GM21447 (cell line): ENCODE measurements around the gene PGAP3.

Experiments used
- ATAC-seq: cut with Tn5 transposase; IDR thresholded peaks from one replicate; pipeline ENCODE4 v1.9.1; 2021; ENCODE audit not compliant: unreplicated experiment

PGAP3 gene

DNA sequence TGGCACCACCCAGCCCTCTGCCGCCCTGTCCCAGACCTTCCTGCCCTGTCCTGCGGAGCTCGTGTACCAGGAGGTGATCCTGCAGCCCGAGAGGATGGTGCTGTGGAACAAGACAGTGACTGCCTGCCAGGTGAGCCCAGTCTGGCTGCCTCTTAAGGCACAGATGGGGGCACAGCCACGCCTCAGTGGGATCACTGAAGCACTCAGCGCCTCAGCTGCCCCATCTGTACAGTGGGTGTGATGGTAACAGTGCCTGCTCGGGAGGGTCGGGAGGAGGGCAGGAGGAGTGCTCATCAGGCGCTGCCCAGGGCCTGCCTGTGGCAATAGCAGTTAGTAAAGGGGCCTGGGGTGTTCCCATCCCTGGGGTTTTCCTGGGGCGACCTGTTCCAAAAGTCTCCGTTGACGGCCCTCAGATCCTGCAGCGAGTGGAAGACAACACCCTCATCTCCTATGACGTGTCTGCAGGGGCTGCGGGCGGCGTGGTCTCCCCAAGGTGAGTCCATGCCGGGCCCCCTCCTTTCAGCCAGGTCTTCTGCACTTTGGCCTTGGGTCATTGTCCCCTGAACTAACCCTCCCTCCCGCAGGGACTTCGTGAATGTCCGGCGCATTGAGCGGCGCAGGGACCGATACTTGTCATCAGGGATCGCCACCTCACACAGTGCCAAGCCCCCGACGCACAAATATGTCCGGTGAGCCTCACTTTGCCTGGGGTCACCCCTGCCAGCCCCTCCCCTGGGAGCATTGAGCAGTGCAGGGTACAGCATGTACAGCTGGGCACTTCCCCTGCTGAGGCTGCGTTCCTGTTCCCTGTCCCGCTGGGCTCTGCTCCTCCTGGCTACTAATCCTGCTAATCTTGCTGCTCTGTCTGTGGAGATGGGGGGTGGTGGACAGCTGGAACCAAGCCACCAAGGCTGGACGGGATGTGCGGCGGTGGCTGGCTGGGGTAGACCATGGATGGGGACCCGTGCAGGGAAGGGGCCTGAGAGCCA, 27.2 kb downstream of the PGAP3 start:
- ATAC-seq, result no peak

DNA sequence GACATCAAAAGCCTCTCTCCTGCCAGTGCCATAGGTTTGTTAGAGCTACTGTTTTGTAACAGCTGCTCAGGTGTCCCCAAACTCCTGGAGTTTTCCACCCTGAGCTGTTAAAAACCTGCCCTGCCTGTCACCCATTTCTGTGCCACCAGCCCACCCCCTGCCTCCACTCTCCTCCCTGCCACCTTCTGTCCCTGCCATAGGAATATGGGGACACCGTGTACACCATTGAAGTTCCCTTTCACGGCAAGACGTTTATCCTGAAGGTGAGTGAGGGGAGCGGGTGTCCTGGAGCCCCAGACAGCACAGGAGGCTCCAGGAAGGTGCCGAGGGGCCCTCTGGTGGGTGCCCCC, 27.9 kb downstream of the PGAP3 start:
- no peak for ATAC-seq

DNA sequence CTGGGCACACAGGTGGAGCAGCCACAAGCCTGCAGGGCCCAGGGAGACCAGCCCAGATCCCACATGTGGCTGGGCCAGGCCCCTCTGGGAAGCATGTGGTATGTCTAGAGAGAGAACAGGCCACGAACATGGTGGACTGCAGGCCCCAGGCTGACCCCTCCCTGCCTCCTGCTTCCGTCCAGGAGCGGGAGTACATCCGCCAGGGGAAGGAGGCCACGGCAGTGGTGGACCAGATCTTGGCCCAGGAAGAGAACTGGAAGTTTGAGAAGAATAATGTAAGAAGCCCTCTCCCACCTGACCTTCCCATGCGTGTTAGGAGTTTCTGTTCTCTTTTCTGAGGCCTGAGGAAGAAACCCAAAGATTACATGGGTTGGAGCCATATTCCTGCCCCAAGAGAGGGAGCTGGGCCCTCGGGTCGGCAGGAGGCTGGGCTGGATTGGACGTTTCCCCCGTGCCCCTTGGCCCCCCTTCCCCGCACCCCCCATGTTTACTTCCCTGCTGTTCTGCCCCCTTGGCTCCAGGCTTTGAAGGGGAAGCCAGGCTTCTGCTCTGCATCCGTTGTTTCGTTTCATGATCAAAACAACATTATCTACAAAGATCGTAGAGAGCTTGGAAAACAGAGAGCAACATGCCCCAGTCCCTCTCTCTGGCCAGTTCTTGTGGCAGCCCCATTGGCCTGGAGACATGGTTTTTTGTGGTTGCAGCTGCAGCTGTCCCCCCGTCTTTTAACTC, 28.4 kb downstream of the PGAP3 start:
- ATAC-seq, result no peak

DNA sequence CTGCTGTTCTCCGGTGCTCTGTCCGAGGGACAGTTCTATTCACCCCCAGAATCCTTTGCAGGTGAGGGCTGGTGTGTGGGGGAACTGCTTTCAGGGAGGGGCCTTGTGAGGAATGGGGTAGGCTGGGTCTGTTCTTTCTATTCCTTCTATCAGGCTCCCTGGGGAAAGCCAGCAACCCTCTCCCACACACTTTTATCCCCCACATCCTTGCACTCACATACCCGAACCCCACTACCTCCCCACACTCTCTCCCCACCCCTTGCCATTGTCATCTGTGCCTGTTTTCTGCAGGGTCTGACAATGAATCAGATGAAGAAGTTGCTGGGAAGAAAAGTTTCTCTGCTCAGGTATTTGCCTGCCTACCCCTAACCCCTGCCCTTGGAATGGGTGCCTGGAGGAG, 29.1 kb downstream of the PGAP3 start:
- no peak for ATAC-seq

- ATAC-seq, result no peak
Observed at GRCh38 chr17:39658346-39658745, 29.5 kb downstream of the PGAP3 start.

DNA sequence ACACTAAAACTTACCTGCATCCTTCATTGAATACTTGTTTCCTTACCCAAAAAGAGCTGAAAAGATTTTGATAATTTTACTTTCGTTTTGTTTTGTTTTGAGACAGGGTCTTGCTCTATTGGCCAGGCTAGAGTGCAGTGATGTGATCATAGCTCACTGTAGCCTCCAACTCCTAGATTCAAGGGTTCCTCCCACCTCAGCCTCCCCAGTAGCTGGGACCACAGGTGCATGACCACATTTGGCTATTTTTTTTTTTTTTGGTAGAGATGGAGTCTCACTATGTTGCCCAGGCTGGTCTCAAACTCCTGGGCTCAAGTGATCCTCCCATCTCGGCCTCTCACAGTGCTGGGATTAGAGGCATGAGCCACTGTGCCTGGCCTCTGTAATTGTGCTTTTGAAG, 32.8 kb downstream of the PGAP3 start:
- no peak for ATAC-seq

DNA sequence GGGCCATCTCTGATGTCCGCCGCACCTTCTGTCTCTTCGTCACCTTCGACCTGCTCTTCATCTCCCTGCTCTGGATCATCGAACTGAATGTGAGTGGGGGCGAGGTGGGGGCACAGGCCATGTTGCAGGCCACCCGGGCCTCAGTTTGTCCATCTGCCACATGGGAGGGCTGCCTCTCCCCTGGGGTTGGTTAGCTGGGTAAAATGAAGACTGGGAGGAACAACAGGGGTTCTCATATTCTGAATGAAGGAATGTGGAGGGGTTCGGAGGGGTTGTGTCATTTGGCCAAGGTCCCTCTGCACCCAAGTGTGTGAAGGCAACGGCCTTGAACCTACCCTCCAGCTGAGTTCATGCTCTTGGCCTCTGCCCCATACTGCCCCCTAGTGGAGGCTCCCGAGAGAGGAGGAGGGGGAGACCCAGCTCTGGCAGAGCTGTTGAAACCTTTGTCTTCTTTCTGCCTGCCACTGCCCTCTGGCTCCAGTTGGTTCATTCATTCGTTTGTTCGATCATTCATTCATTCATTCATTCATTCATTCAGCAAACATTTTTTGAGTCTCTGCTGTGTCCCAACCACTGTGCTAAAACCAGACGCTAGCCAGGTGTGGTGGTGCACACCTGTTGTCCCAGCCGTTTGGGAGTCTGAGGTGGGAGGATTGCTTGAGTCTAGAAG, 34.1 kb downstream of the PGAP3 start:
- no peak for ATAC-seq

- no peak for ATAC-seq
Observed at GRCh38 chr17:39653316-39653661, 34.6 kb downstream of the PGAP3 start.

DNA sequence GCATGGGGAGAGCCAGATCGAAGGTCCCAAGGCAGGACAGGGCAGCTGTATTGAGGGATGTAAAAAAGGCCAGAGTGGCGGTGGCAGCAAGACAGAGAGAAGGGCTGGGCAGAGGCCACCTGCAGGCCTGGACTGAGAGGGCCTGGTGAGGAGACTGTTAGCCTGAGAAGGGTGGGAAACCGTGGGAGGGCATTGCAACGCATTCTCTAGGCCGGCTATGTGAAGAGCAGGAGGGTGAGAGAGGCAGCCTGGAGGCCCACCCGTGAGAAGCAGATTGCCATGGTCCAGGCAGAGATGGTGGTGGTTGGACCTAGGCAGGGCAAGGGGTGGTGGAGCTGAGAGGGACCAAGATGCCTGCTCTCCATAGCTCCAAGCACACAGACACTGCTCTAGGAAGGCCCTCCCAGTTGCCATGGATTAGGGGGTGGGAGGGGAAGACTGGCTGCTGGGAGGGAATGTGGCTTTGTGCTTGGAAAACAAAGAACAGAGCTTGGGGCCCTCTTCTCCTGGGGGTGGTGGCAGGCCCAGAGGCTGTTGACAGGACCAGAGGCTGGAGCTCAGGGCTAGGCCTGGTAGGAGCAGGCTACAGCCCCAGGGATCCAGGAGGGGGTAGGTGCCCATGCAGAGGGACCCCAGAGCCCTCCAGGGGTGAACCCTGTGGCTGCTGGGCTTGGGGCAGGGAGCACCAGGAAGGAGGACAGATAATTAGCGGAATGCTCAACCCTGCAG, 35.1 kb downstream of the PGAP3 start:
- ATAC-seq, result no peak

GRCh38 chr17:39651923-39652586, 35.8 kb downstream of the PGAP3 start:
- no peak for ATAC-seq

DNA sequence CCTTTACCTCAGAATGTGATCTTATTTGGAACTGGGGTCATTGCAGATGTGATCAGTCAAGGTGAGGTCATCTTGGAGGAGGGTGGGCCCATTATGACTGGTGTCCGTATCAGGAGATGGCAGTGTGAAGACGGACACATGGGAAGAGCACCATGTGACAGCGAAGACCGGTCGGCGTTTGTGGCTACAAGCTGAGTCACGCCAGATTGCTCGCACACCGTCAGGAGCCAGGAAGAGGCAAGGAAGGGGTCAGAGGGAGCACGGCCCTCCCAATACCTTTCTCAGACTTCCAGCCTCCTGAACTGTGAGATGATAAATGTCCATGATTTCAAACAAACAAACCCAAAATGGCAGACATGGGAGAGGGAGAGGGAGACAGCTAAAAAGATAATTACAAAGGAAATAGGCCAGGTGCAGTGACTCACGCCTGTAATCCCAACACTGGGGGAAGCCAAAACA, 37.7 kb downstream of the PGAP3 start:
- no peak for ATAC-seq

GRCh38 chr17:39648616-39649366, 39.1 kb downstream of the PGAP3 start:
- no peak for ATAC-seq

DNA sequence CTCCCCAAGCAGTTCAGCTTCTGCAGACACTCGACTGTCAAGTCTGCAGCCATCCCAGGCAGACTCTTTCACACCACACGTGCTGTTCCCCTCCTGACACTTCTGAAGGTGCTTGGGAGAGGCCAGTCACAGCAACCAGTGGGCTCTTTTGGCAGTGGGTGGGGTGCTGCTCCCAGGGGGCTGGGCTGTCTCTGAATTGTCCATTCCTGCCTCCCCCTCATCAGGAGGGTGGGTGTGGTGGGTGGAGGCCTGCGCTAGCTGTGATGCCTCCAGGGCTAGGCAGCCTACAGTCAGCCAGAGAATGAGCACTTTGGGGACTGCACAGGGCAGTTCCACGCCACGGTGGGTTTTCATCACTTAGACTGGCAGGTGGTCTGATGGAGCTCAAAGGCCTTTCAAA, 40.6 kb downstream of the PGAP3 start:
- ATAC-seq, result no peak

DNA sequence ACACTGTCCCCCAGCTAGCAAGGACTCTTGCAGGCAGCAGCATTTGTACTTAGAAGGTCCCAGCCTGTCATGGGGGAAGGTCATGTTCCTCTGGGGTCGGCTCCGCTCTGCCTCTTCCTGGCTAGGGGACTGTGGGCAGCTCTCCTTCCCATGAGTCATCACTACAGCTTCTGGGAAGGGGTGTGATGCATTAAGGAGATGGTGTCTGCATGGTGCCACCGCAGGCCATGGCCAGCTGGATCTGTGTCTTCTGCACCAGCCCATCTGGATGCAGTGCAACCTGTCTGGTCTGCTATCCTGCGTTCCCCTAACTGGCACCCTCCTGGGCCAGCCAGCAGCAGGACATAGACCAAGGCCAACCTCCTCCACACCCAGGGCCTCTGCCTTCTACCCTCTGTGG, 44.6 kb downstream of the PGAP3 start:
- ATAC-seq, result no peak

DNA sequence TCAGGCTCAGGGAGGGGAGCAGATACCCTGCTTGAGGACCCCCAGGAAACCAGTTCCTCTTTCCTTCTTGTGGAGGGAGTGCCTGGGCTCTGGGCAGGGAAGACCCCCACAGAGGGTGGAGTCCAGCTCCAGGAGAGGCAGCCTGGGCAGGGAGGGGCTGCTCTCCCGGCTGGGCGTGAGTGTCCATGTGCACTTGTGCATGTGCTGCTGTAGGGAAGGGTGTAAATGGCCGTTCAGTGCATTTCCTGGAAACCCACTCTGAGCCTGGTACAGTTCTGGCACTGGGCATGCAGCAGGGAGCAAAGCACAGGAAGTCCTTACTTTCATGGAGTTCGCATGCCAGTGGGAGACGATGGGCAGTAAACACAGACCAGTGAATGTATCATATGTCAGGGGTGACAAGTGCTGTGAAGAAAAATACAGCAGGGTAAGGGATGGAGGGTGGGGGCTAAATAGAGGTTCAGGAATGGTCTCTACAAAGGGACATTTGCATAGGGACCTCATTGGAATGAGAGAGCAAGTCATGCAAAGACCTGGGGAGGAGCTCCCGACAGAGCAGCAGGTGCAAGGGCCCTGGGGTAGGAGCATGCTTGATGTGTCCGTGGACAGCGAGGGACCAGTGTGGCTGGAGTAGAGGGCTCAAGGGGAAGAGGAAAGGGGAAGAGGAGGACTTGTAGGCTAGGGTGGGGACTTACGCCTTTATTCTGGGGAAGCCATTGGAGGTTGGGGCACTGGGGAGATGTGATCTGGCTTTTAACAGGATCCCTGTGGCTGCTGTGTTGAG, 45.4 kb downstream of the PGAP3 start:
- no peak for ATAC-seq

DNA sequence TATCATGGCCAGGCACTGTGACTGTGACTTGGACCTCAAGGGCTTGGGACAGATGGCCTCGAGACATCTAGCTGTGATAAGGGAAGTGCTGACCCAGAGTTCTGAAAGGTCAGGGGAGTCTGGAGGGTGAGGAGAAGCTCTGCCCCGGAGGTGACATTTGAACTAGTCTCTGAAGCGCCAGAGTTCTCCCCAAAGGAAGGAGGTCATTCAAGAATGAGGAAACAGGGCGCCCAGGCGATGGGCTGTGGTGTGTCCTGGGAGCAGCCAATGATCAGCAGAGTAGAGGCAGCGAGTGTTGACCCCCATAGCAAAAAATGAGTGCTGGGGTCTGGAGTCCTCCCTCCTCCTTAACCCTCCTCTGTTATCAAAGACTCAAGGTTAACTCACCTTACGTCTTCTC, 46.0 kb downstream of the PGAP3 start:
- no peak for ATAC-seq

- ATAC-seq, result no peak
Observed at GRCh38 chr17:39641097-39641496, 46.8 kb downstream of the PGAP3 start.

GRCh38 chr17:39640591-39641031, 47.2 kb downstream of the PGAP3 start:
- no peak for ATAC-seq
